ENCODE data around the gene ATP13A1.
"Not testable (repeated sequence)": the region's sequence is repeated elsewhere in the genome, so short reads cannot be mapped to it uniquely, and the experiment has no call there.

The ATP13A1 gene

GRCh38 chr19:19679176-19680073 lies 15.9 kb upstream of the ATP13A1 start:
- no peak overlapping the region for H3K27ac Mint-ChIP-seq
- peaks cover 6% of the 10 kb centered on the region for H3K4me1 Mint-ChIP-seq
- DNase-seq (no peak), ATAC-seq (no peak)
- no peak overlapping the region for H3K4me3 Mint-ChIP-seq
- H3K36me3 Mint-ChIP-seq (ENCODE audit: low read depth), result peaks cover 91% of the 10 kb centered on the region
- H3K9me3 Mint-ChIP-seq, result peaks cover 67% of the 10 kb centered on the region
- no peaks in the 10 kb centered on the region for H3K27me3 Mint-ChIP-seq

DNA sequence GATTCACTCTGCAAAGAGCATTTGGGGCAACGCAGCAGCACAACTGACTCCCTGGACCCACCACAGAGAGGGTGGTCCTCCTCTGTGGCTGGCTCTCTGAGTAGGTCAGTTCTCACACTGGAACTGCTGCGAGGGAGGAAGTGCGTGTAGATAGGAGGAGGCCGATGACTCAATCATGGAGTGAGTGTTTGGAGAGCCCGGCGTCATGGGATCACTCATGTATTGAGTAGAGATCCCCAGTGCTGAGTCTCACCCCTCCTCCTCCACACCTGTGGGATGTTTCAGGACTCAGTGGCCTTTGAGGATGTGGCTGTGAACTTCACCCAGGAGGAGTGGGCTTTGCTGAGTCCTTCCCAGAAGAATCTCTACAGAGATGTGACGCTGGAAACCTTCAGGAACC lies 14.1 kb upstream of the ATP13A1 start:
- Mint-ChIP-seq H3K4me1 (peaks cover 8% of the 10 kb centered on the region), H3K9me3 (peaks cover 59% of the 10 kb centered on the region), H3K27ac (no peak overlapping the region), H3K36me3 (ENCODE audit: low read depth) (peaks cover 92% of the 10 kb centered on the region), H3K4me3 (no peak overlapping the region), H3K27me3 (no peaks in the 10 kb centered on the region)
- DNase-seq (no peak), ATAC-seq (no peak)

GRCh38 chr19:19674315-19674714 lies 10.8 kb upstream of the ATP13A1 start:
- H3K9me3 Mint-ChIP-seq, result peaks cover 48% of the 10 kb centered on the region
- H3K27ac Mint-ChIP-seq, result no peak overlapping the region
- DNase-seq (no peak), ATAC-seq (no peak)
- peaks cover 91% of the 10 kb centered on the region for H3K36me3 Mint-ChIP-seq (ENCODE audit: low read depth)
- H3K27me3 Mint-ChIP-seq, result no peaks in the 10 kb centered on the region
- H3K4me3 Mint-ChIP-seq, result no peak overlapping the region
- H3K4me1 Mint-ChIP-seq, result peaks cover 23% of the 10 kb centered on the region

DNA sequence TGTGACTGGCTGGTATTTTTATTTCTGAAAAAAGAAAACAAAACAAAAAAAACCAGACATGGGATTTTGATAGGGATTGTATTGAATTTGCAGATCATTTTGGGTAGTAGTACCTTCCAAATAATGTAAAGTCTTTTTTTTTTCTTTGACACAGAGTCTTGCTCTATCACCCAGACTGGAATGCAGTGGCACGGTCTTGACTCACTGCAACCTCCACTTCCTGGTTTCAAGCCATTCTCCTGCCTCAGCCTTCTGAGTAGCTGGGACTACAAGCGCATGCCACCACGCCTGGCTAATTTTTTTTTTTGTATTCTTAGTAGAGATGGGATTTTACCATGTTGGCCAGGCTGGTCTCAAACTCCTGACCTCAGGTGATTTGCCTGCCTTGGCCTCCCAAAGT lies 9.3 kb upstream of the ATP13A1 start:
- H3K27ac Mint-ChIP-seq, result no peak overlapping the region

GRCh38 chr19:19670070-19670551 lies 6.6 kb upstream of the ATP13A1 start:
- DNase-seq (peak; percentile 6), ATAC-seq (no peak)
- Mint-ChIP-seq H3K4me3 (peak overlapping the region; percentile 85), H3K27ac (peak overlapping the region; percentile 92), H3K27me3 (no peaks in the 10 kb centered on the region), H3K4me1 (peaks cover 36% of the 10 kb centered on the region), H3K9me3 (peaks cover 15% of the 10 kb centered on the region), H3K36me3 (ENCODE audit: low read depth) (peaks cover 54% of the 10 kb centered on the region)

More for the DNA sequence above, 9.3 kb upstream of the ATP13A1 start:
- Mint-ChIP-seq H3K27me3 (no peaks in the 10 kb centered on the region), H3K36me3 (ENCODE audit: low read depth) (peaks cover 76% of the 10 kb centered on the region), H3K4me1 (peaks cover 31% of the 10 kb centered on the region), H3K4me3 (no peak overlapping the region), H3K9me3 (peaks cover 36% of the 10 kb centered on the region)
- DNase-seq (no peak), ATAC-seq (no peak)

DNA sequence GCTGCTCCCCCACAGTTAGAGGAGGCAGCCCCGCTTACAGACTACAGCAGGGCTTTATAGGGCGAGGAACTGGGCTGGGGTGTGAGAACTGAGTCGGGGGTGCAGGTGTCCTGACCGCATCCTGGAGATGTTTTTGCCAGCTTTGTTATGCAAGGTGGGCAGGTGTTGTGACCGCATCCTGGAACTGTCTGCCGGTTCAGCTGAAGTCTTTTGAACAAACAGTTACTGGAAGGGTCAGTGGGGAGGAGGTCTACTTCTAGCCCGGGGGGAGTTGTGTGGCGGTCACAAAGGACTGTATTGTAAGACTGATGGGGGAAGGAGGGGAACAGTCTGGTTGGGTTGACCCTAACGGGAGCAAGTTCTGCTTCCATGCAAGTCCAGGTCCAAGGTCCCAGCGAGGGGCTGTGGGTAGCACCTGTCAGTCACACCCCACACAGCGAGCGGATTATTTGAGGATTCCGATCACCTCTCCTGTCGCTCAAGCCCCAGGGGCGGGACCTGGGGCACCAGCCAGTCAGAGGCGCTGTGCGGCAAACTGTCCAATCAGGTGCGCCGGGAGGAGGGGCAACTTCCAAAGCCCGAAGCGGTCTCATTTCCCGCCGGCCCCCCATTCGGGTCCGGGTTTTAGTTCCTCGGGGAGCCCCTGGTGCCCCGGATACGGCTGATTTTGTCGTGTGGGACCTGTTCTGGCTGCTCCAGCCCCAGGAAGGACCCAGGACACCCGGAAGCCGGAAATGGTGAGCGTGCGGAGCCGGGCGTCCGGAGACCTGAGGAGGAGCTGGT lies 4.9 kb upstream of the ATP13A1 start, which contains the start of gene ZNF101:
Gene ZNF101, plus strand, starts transcription at position 610 of the 783 bp plus-strand sequence. Its CDS starts 125 bp downstream, at position 735.
- H3K36me3 Mint-ChIP-seq (ENCODE audit: low read depth), result peaks cover 42% of the 10 kb centered on the region
- H3K27ac Mint-ChIP-seq, result peak within 1 kb of the TSS; percentile 92
- peaks cover 8% of the 10 kb centered on the region for H3K9me3 Mint-ChIP-seq
- peaks cover 33% of the 10 kb centered on the region for H3K4me1 Mint-ChIP-seq
- DNase-seq, result peak; percentile 97
- ATAC-seq, result peak; percentile 84
- H3K4me3 Mint-ChIP-seq, result peak within 1 kb of the TSS; percentile 85
- H3K27me3 Mint-ChIP-seq, result no peaks in the 10 kb centered on the region

DNA sequence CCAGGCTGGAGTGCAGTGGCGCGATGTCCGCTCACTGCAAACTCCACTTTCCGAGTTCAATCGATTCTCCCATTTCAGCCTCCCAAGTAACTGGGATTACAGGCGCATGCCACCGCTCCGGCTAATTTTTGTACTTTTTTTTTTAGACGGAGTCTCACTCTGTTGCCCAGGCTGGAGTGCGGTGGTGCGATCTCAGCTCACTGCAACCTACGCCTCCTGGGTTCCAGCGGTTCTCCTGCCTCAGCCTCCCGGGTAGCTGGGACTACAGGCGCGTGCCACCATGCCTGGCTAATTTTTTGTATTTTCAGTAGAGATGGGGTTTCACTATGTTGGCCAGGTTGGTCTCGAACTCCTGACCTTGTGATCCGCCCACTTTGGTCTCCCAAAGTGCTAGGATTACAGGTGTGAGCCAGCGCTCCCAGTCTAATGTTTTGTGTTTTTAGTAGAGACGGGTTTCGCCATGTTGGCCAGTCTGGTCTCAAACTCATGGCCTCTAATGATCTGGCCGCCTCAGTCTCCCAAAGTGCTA lies 2.0 kb upstream of the ATP13A1 start:
- H3K4me3 Mint-ChIP-seq, ATAC-seq, H3K27ac Mint-ChIP-seq, DNase-seq, H3K27me3 Mint-ChIP-seq, H3K9me3 Mint-ChIP-seq: not testable (repeated sequence)
- Mint-ChIP-seq H3K36me3 (ENCODE audit: low read depth) (peaks cover 22% of the 10 kb centered on the region), H3K4me1 (peaks cover 42% of the 10 kb centered on the region)

- Mint-ChIP-seq H3K27me3 (no peaks in the 10 kb centered on the region), H3K4me1 (peaks cover 29% of the 10 kb centered on the region), H3K9me3 (no peaks in the 10 kb centered on the region), H3K27ac (peak overlapping the region; percentile 94), H3K4me3 (peak overlapping the region; percentile 95), H3K36me3 (ENCODE audit: low read depth) (peaks cover 28% of the 10 kb centered on the region)
- no peak for DNase-seq
- no peak for ATAC-seq
Measured at GRCh38 chr19:19662871-19663255, 613 bp downstream of the ATP13A1 start.

DNA sequence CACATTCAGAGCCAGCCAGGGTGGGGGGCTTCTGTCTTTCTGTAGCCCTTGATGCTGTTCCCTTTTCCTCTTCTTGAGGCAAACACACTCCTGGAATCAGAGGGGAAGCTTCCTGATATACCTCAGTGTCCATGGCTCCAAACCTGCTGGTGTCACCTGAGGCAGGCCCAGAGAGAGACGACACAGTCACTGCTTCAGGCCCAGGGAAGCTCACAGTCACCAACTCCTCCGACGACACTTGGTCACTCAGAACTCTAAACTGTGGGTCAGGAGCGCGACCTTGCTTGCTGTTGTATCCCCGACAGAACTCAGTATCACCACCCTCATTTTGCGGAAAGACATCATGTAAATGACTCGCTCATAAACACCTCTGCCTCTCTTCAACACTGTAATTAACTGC lies 1.1 kb downstream of the ATP13A1 start:
- H3K9me3 Mint-ChIP-seq, result no peaks in the 10 kb centered on the region
- H3K36me3 Mint-ChIP-seq (ENCODE audit: low read depth), result peaks cover 29% of the 10 kb centered on the region
- no peak for DNase-seq
- peaks cover 23% of the 10 kb centered on the region for H3K4me1 Mint-ChIP-seq
- peak overlapping the region; percentile 95 for H3K4me3 Mint-ChIP-seq
- no peaks in the 10 kb centered on the region for H3K27me3 Mint-ChIP-seq
- H3K27ac Mint-ChIP-seq, result peak overlapping the region; percentile 94
- no peak for ATAC-seq

DNA sequence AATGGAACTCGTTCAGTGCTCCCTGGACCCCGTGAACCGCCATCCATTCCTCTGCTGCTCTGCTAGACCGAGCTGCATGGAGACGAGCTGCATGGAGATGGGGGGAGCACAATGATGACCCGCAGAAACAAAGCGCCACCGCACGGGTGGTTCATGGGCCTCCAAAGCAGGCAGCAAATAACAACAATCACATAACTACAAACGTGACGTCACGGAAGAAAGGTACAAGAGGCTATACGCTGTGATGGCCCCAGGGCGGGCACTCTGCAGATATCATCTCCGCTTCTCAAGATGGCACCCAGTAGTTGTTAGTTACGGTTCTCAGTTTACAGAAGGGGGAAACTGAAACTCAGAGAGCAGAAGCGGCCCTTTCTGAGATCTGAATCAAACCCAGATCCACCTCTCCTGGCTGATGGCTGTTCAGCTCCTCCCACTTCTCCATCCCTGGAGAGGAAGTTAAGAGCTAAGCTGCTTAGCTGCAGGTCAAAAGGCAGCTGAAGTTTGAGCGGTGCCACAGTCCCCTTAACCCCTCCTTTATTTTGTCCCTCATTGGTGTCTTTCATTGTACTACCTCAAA lies 1.7 kb downstream of the ATP13A1 start:
- DNase-seq (peak; percentile 27), ATAC-seq (peak; percentile 20)
- no peaks in the 10 kb centered on the region for H3K27me3 Mint-ChIP-seq

DNA sequence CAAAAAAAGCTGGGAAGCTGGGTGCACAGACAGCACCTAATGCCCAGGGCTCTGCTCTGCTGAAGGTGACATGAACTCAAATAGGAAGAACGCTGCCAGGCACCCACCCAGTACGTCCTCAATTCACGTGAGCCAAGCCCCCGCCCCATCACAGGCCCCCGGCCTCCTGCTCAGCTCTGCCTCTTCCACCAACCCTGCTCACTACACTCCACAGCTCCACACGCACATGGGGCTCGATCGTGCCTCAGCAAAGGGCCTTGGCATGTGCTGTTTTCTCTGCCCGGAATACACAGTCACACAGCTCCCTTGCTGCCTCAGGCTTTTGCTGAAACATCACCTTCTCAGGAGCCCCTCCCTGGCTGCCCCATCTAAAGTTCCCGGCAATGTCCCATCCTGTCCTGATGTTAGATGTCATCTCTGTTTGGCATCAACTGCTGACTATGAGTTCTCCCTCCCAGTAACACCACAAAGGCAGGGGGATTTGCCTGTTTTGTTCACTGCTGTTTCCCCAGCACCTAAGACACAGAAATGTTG lies 2.3 kb downstream of the ATP13A1 start:
- Mint-ChIP-seq H3K9me3 (no peaks in the 10 kb centered on the region), H3K4me1 (peaks cover 18% of the 10 kb centered on the region), H3K27ac (peak overlapping the region; percentile 94), H3K36me3 (ENCODE audit: low read depth) (peaks cover 32% of the 10 kb centered on the region), H3K4me3 (peak overlapping the region; percentile 95), H3K27me3 (no peaks in the 10 kb centered on the region)
- no peak for ATAC-seq
- DNase-seq, result no peak

More for the DNA sequence above, 1.7 kb downstream of the ATP13A1 start:
- H3K27ac Mint-ChIP-seq, result peak overlapping the region; percentile 94
- H3K4me1 Mint-ChIP-seq, result peaks cover 21% of the 10 kb centered on the region
- peak overlapping the region; percentile 95 for H3K4me3 Mint-ChIP-seq
- H3K36me3 Mint-ChIP-seq (ENCODE audit: low read depth), result peaks cover 30% of the 10 kb centered on the region
- no peaks in the 10 kb centered on the region for H3K9me3 Mint-ChIP-seq

DNA sequence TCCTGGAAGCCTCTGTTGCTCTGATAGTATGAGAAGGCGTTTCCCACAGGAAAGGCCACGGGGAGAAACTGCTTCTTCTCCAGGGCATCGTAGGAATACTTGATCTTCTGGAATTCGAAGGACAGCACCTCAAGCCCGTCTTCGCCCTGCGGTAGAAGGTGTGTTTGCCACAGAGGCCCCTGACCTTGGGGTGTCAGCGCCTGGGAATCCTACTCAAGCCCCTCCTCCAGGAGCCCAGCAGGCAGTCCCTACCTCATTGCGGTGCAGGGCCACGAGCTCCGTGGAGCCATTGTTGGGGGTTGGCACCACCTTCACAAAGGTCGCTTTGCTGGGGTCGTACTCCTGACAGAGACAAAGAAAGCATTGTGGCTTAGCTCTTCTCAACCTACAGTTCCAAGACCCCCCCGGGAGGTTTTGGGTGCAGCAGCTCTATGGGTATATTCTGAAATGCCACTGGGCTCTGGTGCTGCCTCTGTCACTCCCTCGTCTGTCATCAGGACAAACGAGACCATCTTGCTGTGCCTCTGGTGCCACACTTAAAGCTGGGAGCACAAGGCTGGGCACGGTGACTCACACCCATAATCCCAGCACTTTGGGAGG lies 3.7 kb downstream of the ATP13A1 start:
- Mint-ChIP-seq H3K27ac (no peak overlapping the region), H3K4me3 (no peak overlapping the region), H3K27me3 (no peaks in the 10 kb centered on the region), H3K4me1 (peaks cover 18% of the 10 kb centered on the region), H3K36me3 (ENCODE audit: low read depth) (peaks cover 38% of the 10 kb centered on the region), H3K9me3 (no peaks in the 10 kb centered on the region)
- no peak for DNase-seq
- ATAC-seq, result no peak

DNA sequence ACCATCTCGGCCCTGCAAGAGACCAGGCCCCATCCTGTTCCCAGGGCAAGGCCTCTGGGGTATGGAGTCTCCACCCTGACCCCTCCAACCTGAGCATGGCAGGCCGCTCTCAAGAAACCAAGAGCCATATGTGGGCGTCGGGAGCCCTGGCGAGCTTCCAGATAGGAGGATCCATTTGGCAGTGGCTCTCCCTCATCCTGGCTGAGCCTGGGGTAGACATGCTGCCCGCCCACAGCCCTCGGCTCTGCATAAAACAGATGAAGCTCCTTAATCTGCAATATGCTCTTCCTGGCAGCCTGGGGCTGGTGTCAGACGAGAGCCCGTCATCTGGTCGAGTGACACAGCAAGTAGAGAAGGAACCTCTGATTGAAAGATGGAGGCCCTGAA lies 6.1 kb downstream of the ATP13A1 start:
- peaks cover 13% of the 10 kb centered on the region for H3K4me1 Mint-ChIP-seq
- H3K4me3 Mint-ChIP-seq, result no peak overlapping the region
- H3K27ac Mint-ChIP-seq, result no peak overlapping the region
- DNase-seq, result no peak
- ATAC-seq, result no peak
- H3K9me3 Mint-ChIP-seq, result no peaks in the 10 kb centered on the region
- no peaks in the 10 kb centered on the region for H3K27me3 Mint-ChIP-seq
- peaks cover 46% of the 10 kb centered on the region for H3K36me3 Mint-ChIP-seq (ENCODE audit: low read depth)

All from activated naive CD8-positive, alpha-beta T cell treated with anti-CD3 and anti-CD28 coated beads, Interleukin-2, amount 50 U/mL, for 24 hours (primary cell).